GM12878 (cell line): Measurements from ENCODE around the gene ASMTL. TPM values are rescaled to one million over a fixed set of nuclear protein-coding genes. Genes with fewer than 3 reads are reported as not detected.
A peak's percentile ranks its signal among the peaks of the same experiment; 100 is the strongest.

Experiments
- BCL11A ChIP-seq: IDR thresholded peaks from 2 replicates; pipeline ENCODE4 v1.6.1; 2011; ENCODE audit warnings: low read depth, low read length
- CHD1 ChIP-seq: IDR thresholded peaks from 2 replicates; pipeline ENCODE4 v1.6.1; 2012; ENCODE audit warnings: low read depth, low read length, improper control_type of control experiment
- CREM ChIP-seq: IDR thresholded peaks from 2 replicates; pipeline ENCODE4 v1.6.1; 2014; ENCODE audit warnings: antibody characterized with exemption, low read depth
- DPF2 ChIP-seq: fragments of 450-650 bp; IDR thresholded peaks from 2 replicates; pipeline ENCODE4 v1.6.1; 2017; ENCODE audit warnings: mild to moderate bottlenecking
- FOXK2 ChIP-seq: fragments of 450-650 bp; IDR thresholded peaks from 2 replicates; pipeline ENCODE4 v1.6.1; 2017; ENCODE audit warnings: mild to moderate bottlenecking, moderate library complexity
- FOXM1 ChIP-seq: IDR thresholded peaks from 2 replicates; pipeline ENCODE4 v1.6.1; 2012; ENCODE audit warnings: low read depth, mild to moderate bottlenecking, inconsistent platforms, low read length, moderate library complexity
- HDGF ChIP-seq: fragments of 450-650 bp; IDR thresholded peaks from 2 replicates; pipeline ENCODE4 v1.6.1; 2016; ENCODE audit warnings: antibody characterized with exemption
- IKZF1 ChIP-seq: fragments of 450-650 bp; conservative IDR thresholded peaks from 2 replicates; pipeline ENCODE4 v1.6.1; 2017; ENCODE audit warnings: antibody characterized with exemption, mild to moderate bottlenecking
- JUND ChIP-seq: IDR thresholded peaks from 2 replicates; pipeline ENCODE4 v1.6.1; 2012; ENCODE audit warnings: low read depth, mild to moderate bottlenecking, low read length, improper control_type of control experiment, moderate library complexity
- KDM1A ChIP-seq: fragments of 200-600 bp; sonication (generic); IDR thresholded peaks from 2 replicates; pipeline ENCODE4 v1.6.1; 2016; ENCODE audit warnings: borderline replicate concordance
- NBN ChIP-seq: fragments of 450-650 bp; IDR thresholded peaks from 2 replicates; pipeline ENCODE4 v1.6.1; 2016
- NFIC ChIP-seq: IDR thresholded peaks from 2 replicates; pipeline ENCODE4 v1.6.1; 2012; ENCODE audit warnings: low read depth, mild to moderate bottlenecking, inconsistent platforms, low read length, moderate library complexity
- NFYA ChIP-seq: IDR thresholded peaks from 2 replicates; pipeline ENCODE4 v1.6.1; 2011; ENCODE audit warnings: low read depth, mild to moderate bottlenecking, low read length, improper control_type of control experiment, borderline replicate concordance
- NFYB ChIP-seq: IDR thresholded peaks from 2 replicates; pipeline ENCODE4 v1.6.1; 2011; ENCODE audit warnings: low read depth, mild to moderate bottlenecking, low read length, improper control_type of control experiment, moderate library complexity; ENCODE audit not compliant: insufficient read depth
- NR2C2 ChIP-seq: IDR thresholded peaks from 2 replicates; pipeline ENCODE4 v1.6.1; 2011; ENCODE audit warnings: borderline replicate concordance, low read depth; ENCODE audit not compliant: control insufficient read depth, insufficient read length
- RCOR1 ChIP-seq: conservative IDR thresholded peaks from 2 replicates; pipeline ENCODE4 v1.6.1; 2012; ENCODE audit warnings: low read depth, low read length, improper control_type of control experiment
- RELA ChIP-seq: fragments of 450-650 bp; IDR thresholded peaks from 2 replicates; pipeline ENCODE4 v1.8.0; 2014; ENCODE audit warnings: borderline replicate concordance; ENCODE audit not compliant: partially characterized antibody
- SIX5 ChIP-seq: IDR thresholded peaks from 2 replicates; pipeline ENCODE4 v1.6.1; 2011; ENCODE audit warnings: mild to moderate bottlenecking, low read depth, low read length, moderate library complexity; ENCODE audit not compliant: severe bottlenecking
- STAT1 ChIP-seq: fragments of 450-650 bp; conservative IDR thresholded peaks from 2 replicates; pipeline ENCODE4 v1.6.1; 2014; ENCODE audit warnings: antibody characterized with exemption, mild to moderate bottlenecking
- ZNF384 ChIP-seq: IDR thresholded peaks from 2 replicates; pipeline ENCODE4 v1.6.1; 2012; ENCODE audit warnings: low read depth, mild to moderate bottlenecking, low read length, improper control_type of control experiment, borderline replicate concordance
- polyA plus RNA-seq, 11 experiments: library from polyadenylated mRNA; depleted of rRNA in 4 of 11; unstranded in 6 of 11; stranded (reverse) in 5 of 11; fragments of >200 nt; fragmentation: Nextera tagmentation in 4 of 11; fragmentation: Illumina TruSeq in 1 of 11; extraction: Ambion mirVana in 4 of 11; extraction: Trizol in 1 of 11; gene quantifications; 1 replicate in 1 of 11; 2 replicates in 10 of 11; pipeline versions ENCODE4 v1.2.1 to v1.2.3, GENCODE V29; 2011 to 2016; ENCODE audit warnings: inconsistent platforms in 2 of 11, missing spikeins in 2 of 11, low read depth in 1 of 11
- total RNA-seq, 4 experiments: library from RNA; depleted of rRNA in 3 of 4; stranded (reverse); fragments of >200 nt in 3 of 4; fragmentation: Illumina TruSeq in 1 of 4; extraction: Trizol in 1 of 4; gene quantifications; 2 replicates each; pipeline versions ENCODE4 v1.2.1 to v1.2.3, GENCODE V29; 2013 to 2021
- TF ChIP-seq, protein P1 (sequence below): IDR thresholded peaks from 2 replicates; pipeline ENCODE4 v1.6.1; 2012; ENCODE audit warnings: low read depth, low read length, improper control_type of control experiment
- TF ChIP-seq, protein P2 (sequence below): IDR thresholded peaks from 2 replicates; pipeline ENCODE4 v1.6.1; 2012; ENCODE audit warnings: low read depth, low read length, improper control_type of control experiment
- TF ChIP-seq, protein P3 (sequence below): fragments of 450-650 bp; IDR thresholded peaks from 2 replicates; pipeline ENCODE4 v1.6.1; 2016; ENCODE audit warnings: mild to moderate bottlenecking, moderate library complexity, borderline replicate concordance
- TF ChIP-seq, protein P4 (sequence below): IDR thresholded peaks from 2 replicates; pipeline ENCODE4 v1.6.1; 2011; ENCODE audit warnings: borderline replicate concordance, low read depth, mild to moderate bottlenecking, moderate library complexity, mixed read lengths, low read length; ENCODE audit not compliant: insufficient read depth; ENCODE audit errors: extremely low read length
- TF ChIP-seq, protein P5 (sequence below): IDR thresholded peaks from 2 replicates; pipeline ENCODE4 v1.6.1; 2011; ENCODE audit warnings: low read depth, mild to moderate bottlenecking, low read length, moderate library complexity, borderline replicate concordance; ENCODE audit errors: extremely low read depth

ASMTL gene
- total and polyA plus RNA-seq, 10 of the 15 experiments (the other 5 are each of a cell fraction or from before 2014, with no cell fraction given) = 1.6 to 51.9 (median 32.1) TPM

DNA sequence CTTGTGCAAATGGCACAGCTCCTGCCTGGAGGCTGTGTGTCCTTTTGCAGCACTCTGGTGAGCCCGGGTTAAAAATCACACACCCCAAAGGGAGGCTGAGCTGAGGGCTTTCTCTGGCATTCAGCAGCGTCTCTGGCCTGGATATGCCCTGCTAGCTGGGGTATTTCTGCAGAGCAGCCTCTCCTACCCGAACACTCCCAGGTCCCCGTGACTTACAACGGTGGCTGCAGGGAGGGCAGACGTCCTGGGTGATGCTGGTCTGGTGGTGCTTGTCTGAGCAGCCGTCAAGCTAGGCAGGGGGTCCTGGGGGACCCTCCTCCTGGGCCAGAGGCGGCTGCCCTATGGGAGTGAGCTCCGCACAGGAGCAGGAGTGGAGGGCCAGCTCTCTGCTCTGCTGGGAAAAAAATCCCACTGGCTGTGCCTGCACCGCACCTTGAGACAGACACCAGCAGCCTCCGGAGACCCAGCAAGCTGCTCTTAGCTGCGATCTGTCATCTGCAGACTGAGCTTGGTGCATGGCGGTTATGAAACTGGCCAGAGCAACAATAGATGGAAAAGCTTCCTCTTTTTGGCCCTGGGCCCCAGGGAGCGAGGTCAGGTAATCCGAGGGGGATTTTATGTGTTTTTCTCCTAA is 41.3 kb upstream of the ASMTL start (continued):
- TF ChIP-seq, protein P1, sequence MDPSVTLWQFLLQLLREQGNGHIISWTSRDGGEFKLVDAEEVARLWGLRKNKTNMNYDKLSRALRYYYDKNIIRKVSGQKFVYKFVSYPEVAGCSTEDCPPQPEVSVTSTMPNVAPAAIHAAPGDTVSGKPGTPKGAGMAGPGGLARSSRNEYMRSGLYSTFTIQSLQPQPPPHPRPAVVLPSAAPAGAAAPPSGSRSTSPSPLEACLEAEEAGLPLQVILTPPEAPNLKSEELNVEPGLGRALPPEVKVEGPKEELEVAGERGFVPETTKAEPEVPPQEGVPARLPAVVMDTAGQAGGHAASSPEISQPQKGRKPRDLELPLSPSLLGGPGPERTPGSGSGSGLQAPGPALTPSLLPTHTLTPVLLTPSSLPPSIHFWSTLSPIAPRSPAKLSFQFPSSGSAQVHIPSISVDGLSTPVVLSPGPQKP = no peak
- no peak for TF ChIP-seq NFYA
- no peak; the same call in 1 of the 2 replicates for TF ChIP-seq ZNF384
- TF ChIP-seq CHD1 = no peak
- peak; percentile 88 for TF ChIP-seq IKZF1
- peak; percentile 62; the same call in 1 of the 2 replicates for TF ChIP-seq NBN
- peak; percentile 64; the same call in 1 of the 2 replicates for TF ChIP-seq HDGF
- TF ChIP-seq DPF2 = no peak; the same call in 1 of the 2 replicates
- TF ChIP-seq RELA = no peak
- TF ChIP-seq, protein P2, sequence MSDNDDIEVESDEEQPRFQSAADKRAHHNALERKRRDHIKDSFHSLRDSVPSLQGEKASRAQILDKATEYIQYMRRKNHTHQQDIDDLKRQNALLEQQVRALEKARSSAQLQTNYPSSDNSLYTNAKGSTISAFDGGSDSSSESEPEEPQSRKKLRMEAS = peak; percentile 41; the same call in 1 of the 2 replicates
- TF ChIP-seq RCOR1 = no peak
- TF ChIP-seq, protein P3, sequence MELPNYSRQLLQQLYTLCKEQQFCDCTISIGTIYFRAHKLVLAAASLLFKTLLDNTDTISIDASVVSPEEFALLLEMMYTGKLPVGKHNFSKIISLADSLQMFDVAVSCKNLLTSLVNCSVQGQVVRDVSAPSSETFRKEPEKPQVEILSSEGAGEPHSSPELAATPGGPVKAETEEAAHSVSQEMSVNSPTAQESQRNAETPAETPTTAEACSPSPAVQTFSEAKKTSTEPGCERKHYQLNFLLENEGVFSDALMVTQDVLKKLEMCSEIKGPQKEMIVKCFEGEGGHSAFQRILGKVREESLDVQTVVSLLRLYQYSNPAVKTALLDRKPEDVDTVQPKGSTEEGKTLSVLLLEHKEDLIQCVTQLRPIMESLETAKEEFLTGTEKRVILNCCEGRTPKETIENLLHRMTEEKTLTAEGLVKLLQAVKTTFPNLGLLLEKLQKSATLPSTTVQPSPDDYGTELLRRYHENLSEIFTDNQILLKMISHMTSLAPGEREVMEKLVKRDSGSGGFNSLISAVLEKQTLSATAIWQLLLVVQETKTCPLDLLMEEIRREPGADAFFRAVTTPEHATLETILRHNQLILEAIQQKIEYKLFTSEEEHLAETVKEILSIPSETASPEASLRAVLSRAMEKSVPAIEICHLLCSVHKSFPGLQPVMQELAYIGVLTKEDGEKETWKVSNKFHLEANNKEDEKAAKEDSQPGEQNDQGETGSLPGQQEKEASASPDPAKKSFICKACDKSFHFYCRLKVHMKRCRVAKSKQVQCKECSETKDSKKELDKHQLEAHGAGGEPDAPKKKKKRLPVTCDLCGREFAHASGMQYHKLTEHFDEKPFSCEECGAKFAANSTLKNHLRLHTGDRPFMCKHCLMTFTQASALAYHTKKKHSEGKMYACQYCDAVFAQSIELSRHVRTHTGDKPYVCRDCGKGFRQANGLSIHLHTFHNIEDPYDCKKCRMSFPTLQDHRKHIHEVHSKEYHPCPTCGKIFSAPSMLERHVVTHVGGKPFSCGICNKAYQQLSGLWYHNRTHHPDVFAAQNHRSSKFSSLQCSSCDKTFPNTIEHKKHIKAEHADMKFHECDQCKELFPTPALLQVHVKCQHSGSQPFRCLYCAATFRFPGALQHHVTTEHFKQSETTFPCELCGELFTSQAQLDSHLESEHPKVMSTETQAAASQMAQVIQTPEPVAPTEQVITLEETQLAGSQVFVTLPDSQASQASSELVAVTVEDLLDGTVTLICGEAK = no peak
- TF ChIP-seq, protein P4, sequence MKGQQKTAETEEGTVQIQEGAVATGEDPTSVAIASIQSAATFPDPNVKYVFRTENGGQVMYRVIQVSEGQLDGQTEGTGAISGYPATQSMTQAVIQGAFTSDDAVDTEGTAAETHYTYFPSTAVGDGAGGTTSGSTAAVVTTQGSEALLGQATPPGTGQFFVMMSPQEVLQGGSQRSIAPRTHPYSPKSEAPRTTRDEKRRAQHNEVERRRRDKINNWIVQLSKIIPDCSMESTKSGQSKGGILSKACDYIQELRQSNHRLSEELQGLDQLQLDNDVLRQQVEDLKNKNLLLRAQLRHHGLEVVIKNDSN = no peak
- TF ChIP-seq CREM = no peak
- no peak for TF ChIP-seq KDM1A
- no peak for TF ChIP-seq JUND
- TF ChIP-seq NFYB = no peak
- TF ChIP-seq, protein P5, sequence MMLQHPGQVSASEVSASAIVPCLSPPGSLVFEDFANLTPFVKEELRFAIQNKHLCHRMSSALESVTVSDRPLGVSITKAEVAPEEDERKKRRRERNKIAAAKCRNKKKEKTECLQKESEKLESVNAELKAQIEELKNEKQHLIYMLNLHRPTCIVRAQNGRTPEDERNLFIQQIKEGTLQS = no peak
- TF ChIP-seq FOXM1 = peak; percentile 71; the same call in 1 of the 2 replicates
- no peak for TF ChIP-seq SIX5
- TF ChIP-seq FOXK2 = no peak
- no peak for TF ChIP-seq STAT1
- TF ChIP-seq BCL11A = peak; percentile 37; the same call in 1 of the 2 replicates
- no peak for TF ChIP-seq NR2C2
- TF ChIP-seq NFIC = peak; percentile 64
